Keratinocyte (primary cell): ENCODE results near the gene IFIT3. TPM values are rescaled to one million over a fixed set of nuclear protein-coding genes. Genes with fewer than 3 reads are reported as not detected.
A peak's percentile ranks its signal among the peaks of the same experiment; 100 is the strongest.
"Not testable (repeated sequence)": the region's sequence is repeated elsewhere in the genome, so short reads cannot be mapped to it uniquely, and the experiment has no call there.

Experiments used
- DNase-seq: peaks from one replicate; pipeline ENCODE4 v3.0.0-alpha.2; 2011; ENCODE audit warnings: low read depth, missing footprints, low spot score
- FAIRE-seq: peaks from 2 replicates; lab custom pipeline; 2011; peaks lifted over from hg19 to GRCh38; lab: Jason Lieb, UNC
- H2AFZ ChIP-seq: 2 replicates; pipeline ENCODE4 v1.6.0; 2012; ENCODE audit warnings: low read length, control low read depth, inconsistent platforms; ENCODE audit not compliant: control insufficient read depth
- H3K27ac ChIP-seq: 2 replicates; pipeline ENCODE4 v1.5.1; 2011; ENCODE audit warnings: low read length; ENCODE audit not compliant: control insufficient read depth, insufficient read depth
- H3K27me3 ChIP-seq: 3 replicates; pipeline ENCODE4 v1.6.0; 2011; ENCODE audit warnings: low read length; ENCODE audit not compliant: control insufficient read depth, insufficient read depth; ENCODE audit errors: extremely low read depth
- H3K36me3 ChIP-seq, 2 experiments: 2 replicates in 1 of 2; 3 replicates in 1 of 2; pipeline ENCODE4 v1.5.1; 2011; ENCODE audit warnings: low read length in 2 of 2, mild to moderate bottlenecking in 1 of 2; ENCODE audit not compliant: control insufficient read depth in 2 of 2, insufficient read depth in 2 of 2; ENCODE audit errors: extremely low read depth in 1 of 2
- H3K4me1 ChIP-seq: 3 replicates; pipeline ENCODE4 v1.5.1; 2011; ENCODE audit warnings: low read length; ENCODE audit not compliant: control insufficient read depth, insufficient read depth; ENCODE audit errors: extremely low read depth
- H3K4me2 ChIP-seq: 3 replicates; pipeline ENCODE4 v1.6.0; 2011; ENCODE audit warnings: low read depth, low read length; ENCODE audit not compliant: control insufficient read depth, insufficient read depth; ENCODE audit errors: extremely low read depth
- H3K4me3 ChIP-seq, 3 experiments: fragments of 200-600 bp in 1 of 3; sonication (generic) in 1 of 3; 2 replicates in 2 of 3; 3 replicates in 1 of 3; pipeline ENCODE4 v1.5.1; 2011 to 2016; ENCODE audit warnings: low read length in 3 of 3, mild to moderate bottlenecking in 3 of 3, control low read depth in 2 of 3, inconsistent platforms in 1 of 3, low read depth in 1 of 3, mixed read lengths in 1 of 3, mixed run types in 1 of 3, moderate library complexity in 1 of 3; ENCODE audit not compliant: control insufficient read depth in 2 of 3, insufficient read depth in 2 of 3; ENCODE audit errors: extremely low read depth in 1 of 3
- H3K79me2 ChIP-seq: 2 replicates; pipeline ENCODE4 v1.6.0; 2012; ENCODE audit warnings: low read length; ENCODE audit not compliant: control insufficient read depth, insufficient read depth
- H3K9ac ChIP-seq: 3 replicates; pipeline ENCODE4 v1.6.0; 2011; ENCODE audit warnings: low read length; ENCODE audit not compliant: control insufficient read depth, insufficient read depth; ENCODE audit errors: extremely low read depth
- H3K9me1 ChIP-seq: 3 replicates; pipeline ENCODE4 v1.6.0; 2011; ENCODE audit warnings: low read length; ENCODE audit not compliant: control insufficient read depth, insufficient read depth; ENCODE audit errors: extremely low read depth
- H3K9me3 ChIP-seq: 2 replicates; pipeline ENCODE4 v1.5.1; 2012; ENCODE audit warnings: low read depth, low read length; ENCODE audit not compliant: control insufficient read depth
- H4K20me1 ChIP-seq: 3 replicates; pipeline ENCODE4 v1.6.0; 2011; ENCODE audit warnings: low read length; ENCODE audit not compliant: control insufficient read depth, insufficient read depth; ENCODE audit errors: extremely low read depth
- EZH2 ChIP-seq: IDR thresholded peaks from one replicate; pipeline ENCODE4 v1.6.1; 2012; ENCODE audit warnings: inconsistent platforms, mild to moderate bottlenecking, low read length, moderate library complexity
- dilution Hi-C: fragments of 300-500 bp; cut with MboI; formaldehyde crosslinking; loops from one replicate; pipeline ENCODE4 v1.7.0; 2020; ENCODE audit warnings: low sequenced_read_pairs; ENCODE audit not compliant: extremely low pct_ligation_motif_present
- polyA plus RNA-seq, 5 experiments: library from polyadenylated mRNA; depleted of rRNA in 3 of 5; stranded (reverse) in 3 of 5; stranded (forward) in 1 of 5; unstranded in 1 of 5; fragments of >200 nt; gene quantifications; 1 replicate in 1 of 5; 2 replicates in 3 of 5; 3 replicates in 1 of 5; pipeline versions ENCODE4 v1.2.1 to v1.2.3, GENCODE V29; 2011 to 2012; ENCODE audit warnings: missing spikeins in 2 of 5, low read depth in 1 of 5, low replicate concordance in 1 of 5
- TF ChIP-seq, protein P1 (sequence below), 3 experiments: IDR thresholded peaks in 1 of 3; conservative IDR thresholded peaks in 1 of 3; optimal IDR thresholded peaks in 1 of 3; 2 replicates in 2 of 3; 3 replicates in 1 of 3; pipeline versions ENCODE3 to v1.5.1; 2011; ENCODE audit warnings: low read length in 3 of 3, mild to moderate bottlenecking in 3 of 3, moderate library complexity in 2 of 3, control low read depth in 1 of 3, inconsistent platforms in 1 of 3; ENCODE audit not compliant: insufficient read depth in 2 of 3; ENCODE audit errors: extremely low read depth in 1 of 3

Gene IFIT3
- polyA plus RNA-seq, 1 donor (not counting 4 experiments of a cell fraction or from before 2014, with no cell fraction given): 42.6 TPM

DNA sequence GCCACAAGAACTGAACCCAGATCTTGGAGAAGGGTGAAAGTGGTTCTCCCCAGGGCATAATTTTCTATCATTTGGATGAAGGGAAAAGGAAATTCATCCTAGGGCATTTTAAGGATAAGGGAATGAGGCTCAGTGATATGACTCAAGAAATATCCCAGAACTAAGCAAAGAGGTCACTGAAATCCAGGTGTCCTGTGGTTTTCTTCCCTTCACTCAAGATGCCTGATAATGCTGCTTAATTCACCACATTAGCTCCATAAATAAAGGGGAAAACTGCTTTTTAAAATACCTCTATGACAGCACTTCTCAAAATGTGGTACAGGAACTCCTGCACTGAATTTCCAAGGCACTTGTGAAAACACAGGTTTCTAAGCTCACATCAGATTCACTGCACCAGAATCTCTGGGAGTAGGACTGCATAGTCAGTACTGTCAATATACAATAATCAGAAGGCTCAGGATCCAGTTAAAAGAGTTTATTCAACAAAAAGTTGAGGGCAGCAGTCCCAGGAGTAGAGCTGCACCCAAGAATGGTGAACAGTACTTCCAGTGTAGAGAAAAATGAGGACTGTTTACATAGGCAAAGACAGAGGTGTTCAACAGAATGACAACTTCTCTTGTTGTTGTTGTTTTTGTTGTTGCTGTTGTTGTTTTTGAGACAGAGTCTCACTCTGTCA, 2.9 kb downstream of the IFIT3 start:
- peaks cover 4% of the 10 kb centered on the region for H3K79me2 ChIP-seq

DNA sequence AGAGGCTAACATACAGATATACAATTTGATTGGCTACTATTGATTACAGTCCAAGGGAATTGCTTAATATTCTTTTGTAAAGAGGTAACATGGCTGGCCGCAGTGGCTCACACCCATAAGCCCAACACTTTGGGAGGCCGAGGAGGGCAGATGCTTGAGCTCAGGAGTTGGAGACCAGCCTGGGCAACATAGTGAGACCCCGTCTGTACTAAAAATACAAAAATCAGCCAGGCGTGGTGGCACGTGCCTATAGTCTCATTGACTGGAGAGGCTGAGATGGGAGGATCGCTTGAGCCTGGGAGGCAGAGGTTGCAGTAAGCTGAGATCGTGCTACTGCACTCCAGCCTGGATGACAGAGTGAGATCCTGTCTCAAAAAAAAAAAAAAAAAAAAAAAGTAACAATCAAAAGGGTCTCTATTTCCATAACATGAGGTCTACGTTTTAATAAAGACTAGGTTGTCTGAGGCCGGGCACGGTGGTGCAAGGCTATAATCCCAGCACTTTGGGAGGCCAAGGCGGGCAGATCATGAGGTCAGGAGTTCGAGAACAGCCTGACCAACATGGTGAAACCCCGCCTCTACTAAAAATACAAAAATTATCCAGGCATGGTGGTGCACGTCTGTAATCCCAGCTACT, 3.8 kb downstream of the IFIT3 start:
- H3K36me3 ChIP-seq, dilution Hi-C loops, FAIRE-seq, H3K9me1 ChIP-seq, H3K9me3 ChIP-seq, H3K79me2 ChIP-seq, H4K20me1 ChIP-seq, H3K27me3 ChIP-seq, H2AFZ ChIP-seq, DNase-seq: not testable (repeated sequence)
- peak overlapping the region; percentile 71 for H3K9ac ChIP-seq
- peak overlapping the region; percentile 74 for H3K27ac ChIP-seq
- peak overlapping the region in 1 of 3 experiments; percentile 77 for H3K4me3 ChIP-seq
- peaks cover 27% of the 10 kb centered on the region for H3K4me1 ChIP-seq
- H3K4me2 ChIP-seq: peak overlapping the region; percentile 90

More for the DNA sequence above, 2.9 kb downstream of the IFIT3 start:
- H3K9me1 ChIP-seq: no peaks in the 10 kb centered on the region
- TF ChIP-seq EZH2: no peak
- TF ChIP-seq, protein P1, sequence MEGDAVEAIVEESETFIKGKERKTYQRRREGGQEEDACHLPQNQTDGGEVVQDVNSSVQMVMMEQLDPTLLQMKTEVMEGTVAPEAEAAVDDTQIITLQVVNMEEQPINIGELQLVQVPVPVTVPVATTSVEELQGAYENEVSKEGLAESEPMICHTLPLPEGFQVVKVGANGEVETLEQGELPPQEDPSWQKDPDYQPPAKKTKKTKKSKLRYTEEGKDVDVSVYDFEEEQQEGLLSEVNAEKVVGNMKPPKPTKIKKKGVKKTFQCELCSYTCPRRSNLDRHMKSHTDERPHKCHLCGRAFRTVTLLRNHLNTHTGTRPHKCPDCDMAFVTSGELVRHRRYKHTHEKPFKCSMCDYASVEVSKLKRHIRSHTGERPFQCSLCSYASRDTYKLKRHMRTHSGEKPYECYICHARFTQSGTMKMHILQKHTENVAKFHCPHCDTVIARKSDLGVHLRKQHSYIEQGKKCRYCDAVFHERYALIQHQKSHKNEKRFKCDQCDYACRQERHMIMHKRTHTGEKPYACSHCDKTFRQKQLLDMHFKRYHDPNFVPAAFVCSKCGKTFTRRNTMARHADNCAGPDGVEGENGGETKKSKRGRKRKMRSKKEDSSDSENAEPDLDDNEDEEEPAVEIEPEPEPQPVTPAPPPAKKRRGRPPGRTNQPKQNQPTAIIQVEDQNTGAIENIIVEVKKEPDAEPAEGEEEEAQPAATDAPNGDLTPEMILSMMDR (optimal IDR thresholded peaks at IDR 0.05 in 1 of 3, IDR thresholded peaks at IDR 0.05 in 1 of 3, conservative IDR thresholded peaks at IDR 0.05 in 1 of 3; ENCODE audit: extremely low read depth in 1 of 3, insufficient read depth in 2 of 3, low read length in 3 of 3): no peak
- no peaks in the 10 kb centered on the region for H3K9me3 ChIP-seq
- H3K4me1 ChIP-seq: peaks cover 27% of the 10 kb centered on the region
- H3K36me3 ChIP-seq: no peaks in the 10 kb centered on the region
- FAIRE-seq: no peak
- no peak overlapping the region for H3K4me2 ChIP-seq
- no peak overlapping the region for H2AFZ ChIP-seq
- no peaks in the 10 kb centered on the region for H3K27me3 ChIP-seq
- no peak overlapping the region for H3K27ac ChIP-seq
- DNase-seq: no peak
- dilution Hi-C loops: no loop called here
- no peak overlapping the region for H3K9ac ChIP-seq
- H4K20me1 ChIP-seq: no peaks in the 10 kb centered on the region
- H3K4me3 ChIP-seq: no peak overlapping the region
